Prostate gland (tissue), 2 donors: ENCODE results near the gene COPE. TPM values are rescaled to one million over a fixed set of nuclear protein-coding genes. Genes with fewer than 3 reads are reported as not detected.

Experiments
- DNase-seq: peaks from one replicate; pipeline ENCODE4 v3.0.0-alpha.2; 2019; ENCODE audit warnings: low spot score
- H3K27ac ChIP-seq, 2 donors: fragments of 200-600 bp; sonication (generic); 2 replicates each; pipeline ENCODE4 v1.5.1; 2017 to 2019
- H3K27me3 ChIP-seq: fragments of 200-600 bp; sonication (generic); replicated peaks from 2 replicates; pipeline ENCODE4 v1.5.1; 2019; ENCODE audit not compliant: insufficient read depth
- H3K36me3 ChIP-seq, 2 donors: fragments of 200-600 bp; sonication (generic); 1 replicate in 1 of 2; 2 replicates in 1 of 2; pipeline versions ENCODE4 v1.5.1 to v1.8.1; 2017 to 2019
- H3K4me1 ChIP-seq: fragments of 200-600 bp; sonication (generic); replicated peaks from 2 replicates; pipeline ENCODE4 v1.5.1; 2019
- H3K4me3 ChIP-seq, 2 donors: fragments of 200-600 bp; sonication (generic); 2 replicates each; pipeline ENCODE4 v1.5.1; 2017 to 2019
- H3K9me3 ChIP-seq: fragments of 200-600 bp; sonication (generic); 2 replicates; pipeline ENCODE4 v1.5.1; 2017
- POLR2A ChIP-seq: fragments of 450-650 bp; IDR thresholded peaks from one replicate; pipeline ENCODE4 v1.6.1; 2016; ENCODE audit warnings: antibody characterized with exemption, mild to moderate bottlenecking
- POLR2AphosphoS5 ChIP-seq: sonication (generic); formaldehyde crosslinking; IDR thresholded peaks from one replicate; pipeline ENCODE4 v1.6.1; 2017; ENCODE audit warnings: antibody characterized with exemption
- WGBS: methylation state at CpG from one replicate; pipeline ENCODE4 v1.1.5; 2018; 5-methylcytosine and 5-hydroxymethylcytosine counted together
- intact Hi-C: fragments of 100-400 bp; cut with DNase I; formaldehyde crosslinking; loops from one replicate; pipeline ENCODE4 v1.14.2; 2022
- total RNA-seq, 2 donors: library from RNA; depleted of rRNA; stranded (reverse); fragments of >200 nt; gene quantifications; one replicate each; pipeline ENCODE4 v1.1.0, GENCODE V29; 2016
- TF ChIP-seq, protein P1 (sequence below), 4 experiments: fragments of 200-600 bp in 2 of 4; fragments of 450-650 bp in 2 of 4; sonication (generic) in 2 of 4; IDR thresholded peaks; 1 replicate in 3 of 4; 2 replicates in 1 of 4; pipeline ENCODE4 v1.5.1; 2016 to 2019; ENCODE audit warnings: antibody characterized with exemption in 4 of 4, mild to moderate bottlenecking in 2 of 4, moderate library complexity in 2 of 4

COPE gene
- total RNA-seq, 2 donors from 2014 or later = 402 to 553 TPM

DNA sequence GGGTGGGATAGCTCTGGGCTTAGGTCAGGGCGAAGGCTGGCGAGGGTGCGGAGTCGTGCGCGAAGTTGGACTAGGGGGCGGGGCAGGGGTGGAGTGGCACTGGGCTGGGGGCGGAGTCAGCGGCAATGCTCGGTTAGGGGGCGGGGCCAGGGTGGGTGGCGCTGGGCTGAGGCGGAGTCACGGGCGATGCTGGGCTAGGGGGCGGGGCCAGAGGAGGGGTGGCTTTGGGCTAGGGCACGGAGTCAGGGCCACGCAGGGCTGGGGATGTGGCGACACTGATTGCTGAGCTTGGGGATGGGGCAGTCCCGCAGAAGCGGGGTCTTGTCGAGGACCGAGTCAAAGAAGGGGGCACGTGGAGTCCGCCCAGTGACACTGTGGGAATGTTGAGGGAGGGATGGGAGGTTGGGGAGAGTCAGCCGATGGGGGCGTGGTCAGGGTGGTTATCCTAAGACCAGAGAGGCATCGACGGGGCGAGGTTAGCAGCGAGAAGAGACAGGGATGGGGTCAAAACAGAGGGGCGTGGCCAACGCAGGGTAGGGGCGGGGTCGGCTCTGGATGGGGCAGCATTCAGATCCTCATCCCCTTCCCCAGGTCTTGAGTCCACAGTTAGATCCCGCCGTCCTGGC, 13.1 kb upstream of the COPE start:
- Histone ChIP-seq H3K36me3 (peaks cover 0 to 4% of the 10 kb centered on the region in 2 donors), H3K27ac (no peak overlapping the region), H3K4me1 (no peaks in the 10 kb centered on the region), H3K9me3 (no peaks in the 10 kb centered on the region), H3K4me3 (no peak overlapping the region), H3K27me3 (no peaks in the 10 kb centered on the region)
- 53% methylated on average over 37 of the region's 37 CpGs for WGBS
- intact Hi-C loops = no loop called here
- TF ChIP-seq POLR2A = no peak
- no peak for TF ChIP-seq POLR2AphosphoS5
- TF ChIP-seq, protein P1, sequence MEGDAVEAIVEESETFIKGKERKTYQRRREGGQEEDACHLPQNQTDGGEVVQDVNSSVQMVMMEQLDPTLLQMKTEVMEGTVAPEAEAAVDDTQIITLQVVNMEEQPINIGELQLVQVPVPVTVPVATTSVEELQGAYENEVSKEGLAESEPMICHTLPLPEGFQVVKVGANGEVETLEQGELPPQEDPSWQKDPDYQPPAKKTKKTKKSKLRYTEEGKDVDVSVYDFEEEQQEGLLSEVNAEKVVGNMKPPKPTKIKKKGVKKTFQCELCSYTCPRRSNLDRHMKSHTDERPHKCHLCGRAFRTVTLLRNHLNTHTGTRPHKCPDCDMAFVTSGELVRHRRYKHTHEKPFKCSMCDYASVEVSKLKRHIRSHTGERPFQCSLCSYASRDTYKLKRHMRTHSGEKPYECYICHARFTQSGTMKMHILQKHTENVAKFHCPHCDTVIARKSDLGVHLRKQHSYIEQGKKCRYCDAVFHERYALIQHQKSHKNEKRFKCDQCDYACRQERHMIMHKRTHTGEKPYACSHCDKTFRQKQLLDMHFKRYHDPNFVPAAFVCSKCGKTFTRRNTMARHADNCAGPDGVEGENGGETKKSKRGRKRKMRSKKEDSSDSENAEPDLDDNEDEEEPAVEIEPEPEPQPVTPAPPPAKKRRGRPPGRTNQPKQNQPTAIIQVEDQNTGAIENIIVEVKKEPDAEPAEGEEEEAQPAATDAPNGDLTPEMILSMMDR (IDR thresholded peaks at IDR 0.05) = no peak
- no peak for DNase-seq

DNA sequence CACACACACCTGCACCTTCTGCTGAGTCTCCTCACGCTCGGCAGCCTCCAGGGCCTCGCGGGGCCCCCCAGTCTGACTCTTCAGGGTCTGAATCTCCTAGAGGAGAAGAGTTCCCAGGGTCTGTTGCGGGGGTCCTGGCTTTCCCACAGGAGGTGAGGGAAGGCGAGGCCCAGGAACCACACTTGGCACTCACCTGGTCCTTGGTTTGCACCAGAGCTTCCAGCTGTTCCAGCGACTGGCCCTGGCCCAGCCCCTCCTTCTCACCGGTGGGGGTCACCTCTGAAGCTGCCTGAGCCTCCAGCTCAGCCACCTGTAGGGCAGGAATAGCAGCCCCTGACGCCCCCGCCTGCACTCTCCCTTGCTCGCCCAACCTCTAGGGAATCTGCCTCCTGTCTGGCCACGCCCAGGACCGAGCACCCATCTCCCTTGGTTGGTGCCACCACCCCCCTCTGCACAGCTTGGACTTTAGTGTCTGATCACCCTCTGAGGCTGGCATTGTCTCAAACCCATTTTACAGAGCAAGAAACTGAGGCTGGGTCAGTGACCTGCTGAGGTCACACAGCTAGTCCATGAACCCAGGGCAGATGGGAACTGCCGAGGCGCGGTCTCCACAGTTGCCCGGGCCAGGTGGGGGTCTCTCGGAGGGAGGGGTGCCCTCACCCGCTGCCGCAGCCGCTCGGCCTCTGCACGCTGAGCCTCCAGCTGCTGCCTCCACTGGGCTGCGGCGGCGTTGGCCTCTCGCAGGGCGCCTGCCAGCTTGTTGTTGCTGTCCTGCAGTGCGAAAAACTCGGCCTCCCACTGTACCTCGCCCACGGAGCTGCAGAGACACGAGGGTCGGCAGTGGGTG, 12.4 kb upstream of the COPE start:
- intact Hi-C loops = no loop called here
- H3K27me3 ChIP-seq = no peaks in the 10 kb centered on the region
- H3K9me3 ChIP-seq = no peaks in the 10 kb centered on the region
- no peak for DNase-seq
- TF ChIP-seq POLR2AphosphoS5 (no peak), POLR2A (no peak)
- TF ChIP-seq, protein P1 (IDR thresholded peaks at IDR 0.05) = no peak
- H3K36me3 ChIP-seq = peaks cover 0 to 4% of the 10 kb centered on the region in 2 donors
- no peaks in the 10 kb centered on the region for H3K4me1 ChIP-seq
- 86% methylated on average over 32 of the region's 34 CpGs for WGBS
- H3K27ac ChIP-seq = no peak overlapping the region
- H3K4me3 ChIP-seq = no peak overlapping the region

DNA sequence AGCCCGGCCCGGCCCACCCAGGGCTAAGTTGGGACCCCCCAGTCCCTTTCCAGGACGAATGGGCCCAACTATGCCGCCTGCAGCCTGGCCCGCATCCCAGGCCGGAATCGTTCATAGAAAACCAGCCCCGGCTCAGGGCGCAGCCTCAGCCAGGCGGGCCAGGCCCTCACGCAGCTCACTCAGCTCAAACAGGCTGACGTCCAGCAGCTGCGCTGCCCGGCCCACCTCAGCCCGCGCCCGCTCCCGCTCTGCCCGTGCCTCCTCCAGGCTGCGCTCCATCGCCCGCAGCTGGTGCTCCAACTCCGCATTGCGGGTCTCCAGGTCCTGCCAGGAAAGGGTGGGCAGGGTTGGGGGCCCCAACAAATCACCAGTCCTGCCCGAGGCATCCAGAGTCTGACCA, 10.1 kb upstream of the COPE start:
- intact Hi-C loops = no loop called here
- whole genome bisulfite sequencing = 88% methylated on average over 25 of the region's 25 CpGs
- Histone ChIP-seq H3K4me1 (no peaks in the 10 kb centered on the region), H3K4me3 (no peak overlapping the region), H3K9me3 (no peaks in the 10 kb centered on the region), H3K27ac (no peak overlapping the region), H3K27me3 (no peaks in the 10 kb centered on the region), H3K36me3 (peaks cover 0 to 17% of the 10 kb centered on the region in 2 donors)
- TF ChIP-seq, protein P1 (IDR thresholded peaks at IDR 0.05) = no peak
- TF ChIP-seq POLR2AphosphoS5 (no peak), POLR2A (no peak)
- no peak for DNase-seq

DNA sequence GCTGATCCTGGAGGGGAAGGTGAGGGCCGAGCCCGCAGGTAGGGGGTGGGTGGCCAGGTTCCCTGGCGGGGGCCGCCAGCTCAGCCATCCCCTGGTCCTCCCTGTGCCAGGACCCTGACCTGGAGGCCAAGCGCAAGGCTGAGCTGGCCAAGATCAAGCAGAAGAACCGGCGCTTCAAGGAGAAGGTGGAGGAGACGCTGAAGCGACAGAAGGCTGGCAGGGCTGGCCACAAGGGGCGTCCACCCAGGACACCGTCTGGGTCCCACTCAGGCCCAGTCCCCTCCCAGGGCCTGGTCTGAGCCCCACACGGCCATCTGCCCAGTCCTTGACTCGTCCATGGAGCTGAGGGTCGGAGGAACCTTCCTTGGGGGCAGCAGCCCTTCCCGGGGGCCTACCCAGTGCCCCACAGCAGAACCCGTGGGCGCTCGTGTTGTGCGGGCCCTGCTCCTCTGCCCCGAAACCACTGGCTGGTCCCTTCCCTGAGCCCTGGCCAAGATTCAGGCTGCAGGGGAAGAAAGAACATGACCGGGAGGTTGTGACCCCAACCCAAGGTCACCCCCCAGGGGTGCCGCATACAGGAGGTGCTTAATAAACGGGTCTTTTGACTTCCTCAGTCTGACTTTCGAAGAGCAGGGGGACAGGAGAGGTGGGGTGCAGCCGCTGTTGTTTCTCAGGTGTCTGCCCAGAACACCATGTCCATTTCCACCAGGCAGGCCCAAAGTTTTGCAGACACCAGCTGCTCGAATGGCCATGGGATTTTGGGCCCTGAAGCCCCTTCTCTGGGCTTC, 9.0 kb upstream of the COPE start:
- DNase-seq = no peak
- H3K4me1 ChIP-seq = no peaks in the 10 kb centered on the region
- peaks cover 0 to 21% of the 10 kb centered on the region in 2 donors for H3K36me3 ChIP-seq
- no peaks in the 10 kb centered on the region for H3K27me3 ChIP-seq
- intact Hi-C loops = no loop called here
- H3K4me3 ChIP-seq = no peak overlapping the region
- no peaks in the 10 kb centered on the region for H3K9me3 ChIP-seq
- TF ChIP-seq POLR2AphosphoS5 (no peak), POLR2A (no peak)
- TF ChIP-seq, protein P1 (IDR thresholded peaks at IDR 0.05) = no peak
- H3K27ac ChIP-seq = no peak overlapping the region
- 84% methylated on average over 24 of the region's 26 CpGs for WGBS
